GM12878 (cell line): ENCODE results near the gene RASAL2. TPM values are rescaled to one million over a fixed set of nuclear protein-coding genes. Genes with fewer than 3 reads are reported as not detected.
"Not testable (repeated sequence)": the region's sequence is repeated elsewhere in the genome, so short reads cannot be mapped to it uniquely, and the experiment has no call there.

ENCODE experiments used
- ATAC-seq: fragments of 200-7000 bp; cut with Tn5 transposase; 3 replicates; pipeline ENCODE4 v1.9.1; 2020; ENCODE audit warnings: mild to moderate bottlenecking, moderate library complexity
- BruUV-seq: library from RNA; stranded (reverse); fragments of 400-500 nt; replicated peaks from 2 replicates; lab custom pipeline; 2021; lab: Mats Ljungman, UMichigan
- CTCF ChIA-PET: fragments of 300-600 bp; sonication (Branson Sonifier 250); formaldehyde crosslinking; extraction: SDS; loops from one replicate; lab custom pipeline; 2021; ENCODE audit warnings: inconsistent platforms; lab: Yijun Ruan, JAX
- POLR2A ChIA-PET: fragments of 350-600 bp; formaldehyde crosslinking; extraction: SDS; loops from one replicate; lab custom pipeline; 2021; ENCODE audit warnings: inconsistent platforms; lab: Charles Lee
- RAD21 ChIA-PET: fragments of 300-600 bp; sonication (Branson Sonifier 250); formaldehyde crosslinking; loops from one replicate; lab custom pipeline; 2023; ENCODE audit warnings: antibody characterized with exemption; ENCODE audit not compliant: unreplicated experiment; lab: Charles Lee
- SMC1A ChIA-PET: fragments of 300-600 bp; sonication (Branson Sonifier 250); formaldehyde crosslinking; loops from one replicate; lab custom pipeline; 2023; ENCODE audit not compliant: unreplicated experiment, uncharacterized antibody; lab: Charles Lee
- DNase-seq: peaks from one replicate; pipeline ENCODE4 v3.0.0-alpha.2; 2011; ENCODE audit warnings: low read depth, low spot score
- FAIRE-seq: peaks from 3 replicates; lab custom pipeline; 2011; peaks lifted over from hg19 to GRCh38; lab: Jason Lieb, UNC
- H2AFZ ChIP-seq: 2 replicates; pipeline ENCODE4 v1.6.0; 2011; ENCODE audit warnings: low read depth, low read length, control low read depth; ENCODE audit not compliant: control insufficient read depth
- H3K27ac ChIP-seq: 2 replicates; pipeline ENCODE4 v1.5.1; 2011; ENCODE audit warnings: control low read depth; ENCODE audit not compliant: control insufficient read depth, insufficient read depth
- H3K27me3 ChIP-seq, 2 experiments: replicated peaks in 1 of 2; 2 replicates each; pipeline versions ENCODE4 v1.6.0 to v1.6.1; 2011; ENCODE audit warnings: low read length in 1 of 2; ENCODE audit not compliant: control insufficient read depth in 2 of 2, insufficient read depth in 2 of 2
- H3K36me3 ChIP-seq, 2 experiments: 2 replicates each; pipeline ENCODE4 v1.5.1; 2011; ENCODE audit warnings: low read length in 1 of 2; ENCODE audit not compliant: control insufficient read depth in 2 of 2, insufficient read depth in 2 of 2
- H3K4me1 ChIP-seq: 2 replicates; pipeline ENCODE4 v1.6.1; 2011; ENCODE audit warnings: mild to moderate bottlenecking, low read length, moderate library complexity, mixed read lengths; ENCODE audit not compliant: control insufficient read depth, insufficient read depth
- H3K4me2 ChIP-seq: 2 replicates; pipeline ENCODE4 v1.6.0; 2011; ENCODE audit warnings: control low read depth; ENCODE audit not compliant: control insufficient read depth, insufficient read depth
- H3K4me3 ChIP-seq: fragments of 200-600 bp; sonication (generic); 2 replicates; pipeline ENCODE4 v1.5.1; 2016
- H3K79me2 ChIP-seq: 2 replicates; pipeline ENCODE4 v1.6.0; 2011; ENCODE audit warnings: low read length; ENCODE audit not compliant: control insufficient read depth, insufficient read depth
- H3K9ac ChIP-seq: 2 replicates; pipeline ENCODE4 v1.8.0; 2011; ENCODE audit warnings: low read length, control low read depth, mixed read lengths; ENCODE audit not compliant: control insufficient read depth, insufficient read depth
- H3K9me3 ChIP-seq: replicated peaks from 3 replicates; pipeline ENCODE4 v1.5.1; 2011; ENCODE audit warnings: mild to moderate bottlenecking, low read length; ENCODE audit not compliant: control insufficient read depth, insufficient read depth
- H4K20me1 ChIP-seq: 2 replicates; pipeline ENCODE4 v1.6.0; 2011; ENCODE audit not compliant: control insufficient read depth, insufficient read depth
- BCL11A ChIP-seq: IDR thresholded peaks from 2 replicates; pipeline ENCODE4 v1.6.1; 2011; ENCODE audit warnings: low read depth, low read length
- CBX3 ChIP-seq: fragments of 200-600 bp; sonication (generic); IDR thresholded peaks from 2 replicates; pipeline ENCODE4 v1.6.1; 2016; ENCODE audit warnings: low read depth, borderline replicate concordance
- FOXM1 ChIP-seq: IDR thresholded peaks from 2 replicates; pipeline ENCODE4 v1.6.1; 2012; ENCODE audit warnings: low read depth, mild to moderate bottlenecking, inconsistent platforms, low read length, moderate library complexity
- HDAC6 ChIP-seq: fragments of 200-600 bp; sonication (generic); IDR thresholded peaks from one replicate; pipeline ENCODE4 v1.8.0; 2017; ENCODE audit warnings: antibody characterized with exemption; ENCODE audit not compliant: unreplicated experiment
- JUND ChIP-seq: IDR thresholded peaks from 2 replicates; pipeline ENCODE4 v1.6.1; 2012; ENCODE audit warnings: low read depth, mild to moderate bottlenecking, low read length, improper control_type of control experiment, moderate library complexity
- MEF2A ChIP-seq: IDR thresholded peaks from 2 replicates; pipeline ENCODE4 v1.6.1; 2011; ENCODE audit warnings: low read depth, mild to moderate bottlenecking, low read length, moderate library complexity; ENCODE audit not compliant: insufficient read depth
- MTA2 ChIP-seq: fragments of 450-650 bp; IDR thresholded peaks from 2 replicates; pipeline ENCODE4 v1.6.1; 2016; ENCODE audit warnings: low read depth, mild to moderate bottlenecking, moderate library complexity
- MYC ChIP-seq: IDR thresholded peaks from 2 replicates; pipeline ENCODE4 v1.6.1; 2011; ENCODE audit warnings: mild to moderate bottlenecking, low read length, moderate library complexity, inconsistent platforms; ENCODE audit not compliant: insufficient read depth, insufficient replicate concordance, insufficient read length, severe bottlenecking
- NFXL1 ChIP-seq: fragments of 450-650 bp; IDR thresholded peaks from 2 replicates; pipeline ENCODE4 v1.6.1; 2017; ENCODE audit warnings: antibody characterized with exemption, mild to moderate bottlenecking, borderline replicate concordance
- RAD51 ChIP-seq: fragments of 450-650 bp; IDR thresholded peaks from 2 replicates; pipeline ENCODE4 v1.6.1; 2016; ENCODE audit warnings: moderate library complexity, mild to moderate bottlenecking, inconsistent platforms
- REST ChIP-seq: IDR thresholded peaks from 2 replicates; pipeline ENCODE4 v1.6.1; 2012; ENCODE audit warnings: mild to moderate bottlenecking, low read depth, low read length
- RFX5 ChIP-seq: IDR thresholded peaks from 2 replicates; pipeline ENCODE4 v1.6.1; 2011; ENCODE audit warnings: low read depth, low read length, improper control_type of control experiment
- TCF7 ChIP-seq: IDR thresholded peaks from 2 replicates; pipeline ENCODE4 v1.6.1; 2014; ENCODE audit warnings: antibody characterized with exemption, borderline replicate concordance
- ZZZ3 ChIP-seq: IDR thresholded peaks from 2 replicates; pipeline ENCODE4 v1.6.1; 2011; ENCODE audit warnings: low read depth; ENCODE audit not compliant: control insufficient read depth, insufficient read length
- WGBS: methylation state at CpG from one replicate; pipeline ENCODE4 v1.1.6; 2016; ENCODE audit warnings: low lambda C conversion rate; ENCODE audit not compliant: insufficient replicate concordance, insufficient coverage; ENCODE audit errors: missing lambda C conversion rate; 5-methylcytosine and 5-hydroxymethylcytosine counted together
- in situ Hi-C: fragments of 300-500 bp; cut with MboI; formaldehyde crosslinking; loops from 9 replicates; pipeline ENCODE4 v1.14.3; 2018; ENCODE audit warnings: mixed read lengths
- intact Hi-C: fragments of 100-400 bp; cut with micrococcal nuclease; formaldehyde crosslinking; loops from one replicate; pipeline ENCODE4 v1.14.2; 2022; ENCODE audit not compliant: unreplicated experiment
- polyA plus RNA-seq, 11 experiments: library from polyadenylated mRNA; depleted of rRNA in 4 of 11; unstranded in 6 of 11; stranded (reverse) in 5 of 11; fragments of >200 nt; fragmentation: Nextera tagmentation in 4 of 11; fragmentation: Illumina TruSeq in 1 of 11; extraction: Ambion mirVana in 4 of 11; extraction: Trizol in 1 of 11; gene quantifications; 1 replicate in 1 of 11; 2 replicates in 10 of 11; pipeline versions ENCODE4 v1.2.1 to v1.2.3, GENCODE V29; 2011 to 2016; ENCODE audit warnings: inconsistent platforms in 2 of 11, missing spikeins in 2 of 11, low read depth in 1 of 11
- total RNA-seq, 4 experiments: library from RNA; depleted of rRNA in 3 of 4; stranded (reverse); fragments of >200 nt in 3 of 4; fragmentation: Illumina TruSeq in 1 of 4; extraction: Trizol in 1 of 4; gene quantifications; 2 replicates each; pipeline versions ENCODE4 v1.2.1 to v1.2.3, GENCODE V29; 2013 to 2021

The RASAL2 gene
- total and polyA plus RNA-seq, 10 of the 15 experiments (the other 5 are each of a cell fraction or from before 2014, with no cell fraction given), result 0.02 to 6.9 (median 0.17) TPM; not detected in 1

DNA sequence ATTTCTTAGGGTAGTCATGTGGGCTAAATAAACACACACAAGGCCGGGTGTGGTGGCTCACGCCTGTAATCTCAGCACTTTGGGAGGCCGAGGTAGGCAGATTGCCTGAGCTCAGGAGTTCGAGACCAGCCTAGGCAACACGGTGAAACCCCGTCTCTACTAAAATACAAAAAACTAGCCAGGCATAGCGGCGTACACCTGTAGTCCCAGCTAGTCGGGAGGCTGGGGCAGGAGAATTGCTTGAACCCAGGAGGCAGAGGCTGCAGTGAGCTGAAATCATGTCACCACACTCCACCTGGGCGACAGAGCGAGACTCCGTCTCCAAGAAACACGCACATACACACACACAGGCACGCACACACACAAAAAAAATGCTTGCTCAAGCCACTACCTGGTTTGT, 409.4 kb downstream of the RASAL2 start:
- H3K4me1 ChIP-seq, POLR2A ChIA-PET, BruUV-seq, H2AFZ ChIP-seq, H3K9ac ChIP-seq, H3K27me3 ChIP-seq, H3K4me2 ChIP-seq, intact Hi-C loops, ATAC-seq, H3K79me2 ChIP-seq, H3K4me3 ChIP-seq, H3K27ac ChIP-seq, H3K9me3 ChIP-seq, DNase-seq, H3K36me3 ChIP-seq, H4K20me1 ChIP-seq, FAIRE-seq: not testable (repeated sequence)
- ChIA-PET CTCF (interaction anchor here (0.5 to 11.2 kb wide), 8 partner anchors 14 to 1045 kb away, joined by 3 to 187 read pairs (median 3); no protein-coding TSS in a partner anchor), SMC1A (interaction anchor here (1.3 to 7.4 kb wide), 2 partner anchors 139 to 191 kb away, joined by 4 to 73 read pairs; no protein-coding TSS in a partner anchor), RAD21 (interaction anchor here (1.0 to 1.1 kb wide), 2 partner anchors 193 to 203 kb away, joined by 3 read pairs; no protein-coding TSS in a partner anchor)
- WGBS, result 45% methylated on average over 14 of the region's 14 CpGs
- in situ Hi-C loops, result loop anchor here (5.0 kb wide), 1 partner anchor 191 kb away; no protein-coding TSS in a partner anchor

GRCh38 chr1:178503849-178504248, 409.9 kb downstream of the RASAL2 start:
- Histone ChIP-seq H3K36me3 (no peaks in the 10 kb centered on the region), H3K4me2 (no peak overlapping the region), H4K20me1 (no peaks in the 10 kb centered on the region), H3K79me2 (no peaks in the 10 kb centered on the region), H3K27me3 (no peaks in the 10 kb centered on the region)
- in situ Hi-C loops, result loop anchor here (5.0 kb wide), 1 partner anchor 192 kb away; no protein-coding TSS in a partner anchor
- ChIA-PET CTCF (interaction anchor here (0.9 to 11.2 kb wide), 4 partner anchors 33 to 204 kb away, joined by 3 to 187 read pairs (median 20); no protein-coding TSS in a partner anchor), RAD21 (interaction anchor here (1.1 kb wide), 1 partner anchor 193 kb away, joined by 3 read pairs; no protein-coding TSS in a partner anchor)
- DNase-seq (no peak), FAIRE-seq (no peak)
- TF ChIP-seq MTA2 (no peak), MYC (no peak), ZZZ3 (no peak), CBX3 (no peak), MEF2A (no peak), JUND (no peak), BCL11A (no peak), FOXM1 (no peak), RAD51 (no peak), REST (no peak), RFX5 (no peak), NFXL1 (no peak), HDAC6 (no peak), TCF7 (no peak)
- TF ChIP-seq, all 136 proteins: peak for 0
- intact Hi-C loops, result no loop called here
- BruUV-seq, result no TSS peak
- ATAC-seq, result no peak
- Histone ChIP-seq H2AFZ (no peak overlapping the region), H3K9me3 (no peaks in the 10 kb centered on the region), H3K4me3 (no peak overlapping the region), H3K9ac (no peak overlapping the region), H3K27ac (no peak overlapping the region), H3K4me1 (no peaks in the 10 kb centered on the region)
- WGBS, result 0% methylated on average over 6 of the region's 6 CpGs
- ChIA-PET SMC1A (interaction anchor here (1.3 to 7.4 kb wide), 2 partner anchors 139 to 191 kb away, joined by 4 to 73 read pairs; no protein-coding TSS in a partner anchor), POLR2A (no interaction called here)
